KMS-11 (cell line): ENCODE data around the gene N4BP2L1.

Experiments
- H2AFZ ChIP-seq: fragments of 200-600 bp; sonication (generic); 2 replicates; pipeline ENCODE4 v1.6.1; 2016; ENCODE audit warnings: antibody characterized with exemption, mixed run types, low read depth
- H3K27ac ChIP-seq: fragments of 200-600 bp; sonication (generic); 2 replicates; pipeline ENCODE4 v1.6.1; 2016; ENCODE audit warnings: mild to moderate bottlenecking, mixed run types
- H3K27me3 ChIP-seq: fragments of 200-600 bp; sonication (generic); 2 replicates; pipeline ENCODE4 v1.6.1; 2017; ENCODE audit warnings: mild to moderate bottlenecking, low read depth, mixed run types, moderate library complexity; ENCODE audit not compliant: insufficient read depth
- H3K36me3 ChIP-seq: fragments of 200-600 bp; sonication (generic); 2 replicates; pipeline ENCODE4 v1.6.1; 2017; ENCODE audit warnings: mild to moderate bottlenecking, mixed run types; ENCODE audit not compliant: insufficient read depth
- H3K4me1 ChIP-seq: fragments of 200-600 bp; sonication (generic); 2 replicates; pipeline ENCODE4 v1.6.1; 2016; ENCODE audit warnings: mild to moderate bottlenecking, low read depth, mixed run types; ENCODE audit not compliant: poor library complexity, severe bottlenecking
- H3K4me2 ChIP-seq: fragments of 200-600 bp; sonication (generic); 2 replicates; pipeline ENCODE4 v1.7.0; 2016; ENCODE audit warnings: mild to moderate bottlenecking, mixed run types
- H3K4me3 ChIP-seq: fragments of 200-600 bp; sonication (generic); IDR thresholded peaks from 2 replicates; pipeline ENCODE4 v1.6.1; 2017; ENCODE audit warnings: low read depth, low read length, mixed read lengths; ENCODE audit not compliant: insufficient read depth
- H3K79me2 ChIP-seq: fragments of 200-600 bp; sonication (generic); 2 replicates; pipeline ENCODE4 v1.6.1; 2016; ENCODE audit warnings: low read depth, mixed run types; ENCODE audit not compliant: insufficient read depth
- H3K9ac ChIP-seq: fragments of 200-600 bp; sonication (generic); 2 replicates; pipeline ENCODE4 v1.6.1; 2016; ENCODE audit warnings: mild to moderate bottlenecking, mixed run types
- H4K20me1 ChIP-seq: fragments of 200-600 bp; sonication (generic); 2 replicates; pipeline ENCODE4 v1.6.1; 2016; ENCODE audit warnings: mild to moderate bottlenecking, mixed run types; ENCODE audit not compliant: insufficient read depth
- CTCF ChIP-seq: fragments of 200-600 bp; sonication (generic); conservative IDR thresholded peaks from 2 replicates; pipeline ENCODE4 v1.6.1; 2017; ENCODE audit warnings: low read depth, mild to moderate bottlenecking, antibody characterized with exemption, low read length, moderate library complexity, mixed read lengths

The N4BP2L1 gene

DNA sequence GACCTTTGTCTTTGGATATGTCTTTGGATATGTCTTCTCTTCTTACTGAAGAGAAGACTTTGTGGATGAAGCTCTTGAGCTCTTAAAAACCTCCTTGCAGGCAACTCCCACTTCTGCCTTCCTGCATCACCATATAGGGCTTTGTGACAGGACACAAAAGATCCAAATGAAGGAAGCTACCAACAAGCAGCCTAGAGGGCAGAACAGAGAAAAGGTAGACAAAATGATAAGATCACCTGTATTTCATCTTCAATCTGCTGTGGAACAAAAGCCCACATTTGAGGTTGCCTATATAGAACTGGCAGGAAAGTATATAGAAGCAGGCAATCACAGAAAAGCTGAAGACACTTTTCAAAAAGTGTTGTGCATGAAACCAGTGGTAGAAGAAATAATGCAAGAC lies 42.5 kb downstream of the N4BP2L1 start:
- H3K79me2 ChIP-seq, result no peaks in the 10 kb centered on the region
- no peaks in the 10 kb centered on the region for H3K27me3 ChIP-seq
- no peak overlapping the region for H2AFZ ChIP-seq
- no peaks in the 10 kb centered on the region for H3K36me3 ChIP-seq
- no peak for TF ChIP-seq CTCF
- no peaks in the 10 kb centered on the region for H4K20me1 ChIP-seq
- H3K27ac ChIP-seq, result no peak overlapping the region
- H3K9ac ChIP-seq, result no peak overlapping the region
- H3K4me3 ChIP-seq, result no peak overlapping the region
- H3K4me2 ChIP-seq, result no peak overlapping the region
- H3K4me1 ChIP-seq, result no peaks in the 10 kb centered on the region

DNA sequence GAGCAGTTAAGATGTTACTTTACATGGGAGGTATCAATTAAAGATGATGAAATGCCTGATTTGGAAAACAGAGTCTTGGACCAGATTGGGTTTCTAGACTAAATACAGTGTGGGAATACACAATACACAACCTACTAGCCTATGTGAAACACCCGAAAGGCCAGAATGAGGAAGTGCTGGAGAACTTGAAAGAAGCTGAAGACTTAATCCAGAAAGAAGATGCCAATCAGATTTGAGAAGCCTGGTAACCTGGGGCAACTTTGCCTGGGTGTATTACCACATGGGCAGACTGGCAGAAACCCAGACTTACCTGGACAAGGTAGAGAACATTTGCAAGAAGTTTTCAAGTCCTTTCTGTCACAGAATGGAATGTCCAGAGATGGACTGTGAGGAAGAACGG lies 43.2 kb downstream of the N4BP2L1 start:
- H3K36me3 ChIP-seq, result no peaks in the 10 kb centered on the region
- no peak overlapping the region for H3K4me3 ChIP-seq
- no peak overlapping the region for H2AFZ ChIP-seq
- no peak overlapping the region for H3K27ac ChIP-seq
- no peaks in the 10 kb centered on the region for H3K79me2 ChIP-seq
- TF ChIP-seq CTCF, result no peak
- no peaks in the 10 kb centered on the region for H3K27me3 ChIP-seq
- no peaks in the 10 kb centered on the region for H3K4me1 ChIP-seq
- H3K4me2 ChIP-seq, result no peak overlapping the region
- no peaks in the 10 kb centered on the region for H4K20me1 ChIP-seq
- H3K9ac ChIP-seq, result no peak overlapping the region

DNA sequence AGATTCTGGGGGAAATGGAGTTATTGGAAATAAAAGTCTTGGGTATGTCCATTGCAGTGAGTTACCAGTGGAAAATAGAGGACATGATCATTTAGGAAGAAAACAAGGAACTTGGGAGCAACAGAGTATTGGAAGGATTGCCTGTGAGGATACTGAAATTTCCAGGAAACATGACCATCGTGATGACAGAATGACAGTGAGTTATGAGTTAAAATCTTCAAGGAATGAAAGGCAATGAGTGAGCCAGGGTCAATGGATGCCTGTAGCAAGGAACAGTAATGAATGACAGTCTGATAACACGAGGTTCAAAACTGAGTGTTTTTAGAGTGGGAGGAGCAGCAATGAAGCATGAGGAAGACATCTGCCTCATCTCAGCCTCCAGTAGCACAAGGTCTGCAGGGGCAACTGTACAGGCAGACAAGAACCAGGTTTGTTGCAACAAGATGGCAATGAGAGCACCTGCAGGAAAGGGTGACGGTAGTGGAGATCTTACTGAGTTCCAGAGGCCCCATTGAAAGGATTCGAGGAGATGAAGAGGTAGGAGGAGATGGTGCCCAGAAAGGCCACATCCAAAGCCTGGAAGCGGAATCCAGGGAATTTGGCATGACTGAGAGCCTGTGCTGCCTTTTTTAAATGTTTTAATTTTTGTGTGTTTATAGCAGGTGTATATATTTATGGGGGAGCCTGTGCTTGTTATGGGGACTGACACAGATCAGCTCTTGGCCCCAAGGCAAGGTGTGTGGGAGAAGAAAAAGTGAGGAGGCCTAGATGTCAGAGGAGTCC lies 43.9 kb downstream of the N4BP2L1 start:
- TF ChIP-seq CTCF, result no peak
- Histone ChIP-seq H3K27me3 (no peaks in the 10 kb centered on the region), H3K36me3 (no peaks in the 10 kb centered on the region), H3K79me2 (no peaks in the 10 kb centered on the region), H3K9ac (no peak overlapping the region), H3K4me1 (no peaks in the 10 kb centered on the region), H3K4me2 (no peak overlapping the region), H3K4me3 (no peak overlapping the region), H3K27ac (no peak overlapping the region), H2AFZ (no peak overlapping the region), H4K20me1 (no peaks in the 10 kb centered on the region)

DNA sequence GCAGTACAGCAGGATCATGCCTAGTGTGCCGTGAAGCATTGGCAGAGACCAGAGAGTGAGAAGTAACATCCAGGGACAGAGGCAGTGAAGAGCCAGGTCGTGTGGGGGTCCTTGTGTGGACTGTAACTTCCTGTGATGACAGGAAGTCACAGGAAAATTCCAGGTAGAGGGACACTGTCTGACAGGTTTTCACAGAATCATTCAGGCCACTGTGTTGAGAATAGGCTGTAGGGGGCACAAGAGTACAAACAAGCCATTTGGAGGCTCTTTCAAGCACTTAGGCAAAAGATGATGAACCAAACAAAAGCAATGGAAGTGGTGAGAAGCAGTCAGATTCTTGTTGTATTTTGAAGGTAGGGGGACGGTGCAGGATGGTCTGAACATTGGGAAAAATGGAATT lies 46.4 kb downstream of the N4BP2L1 start:
- Histone ChIP-seq H3K79me2 (no peaks in the 10 kb centered on the region), H4K20me1 (no peaks in the 10 kb centered on the region), H3K27me3 (no peaks in the 10 kb centered on the region), H2AFZ (no peak overlapping the region), H3K36me3 (no peaks in the 10 kb centered on the region), H3K4me3 (no peak overlapping the region), H3K9ac (no peak overlapping the region), H3K4me1 (no peaks in the 10 kb centered on the region), H3K27ac (no peak overlapping the region), H3K4me2 (no peak overlapping the region)
- TF ChIP-seq CTCF, result 0 out of 2 replicates have a peak, but pooled peaks have one; percentile 11
